Renal cortical epithelial cell (primary cell): Measurements from ENCODE around the gene ATOH8. TPM values are rescaled to one million over a fixed set of nuclear protein-coding genes. Genes with fewer than 3 reads are reported as not detected.

ENCODE experiments used
- DNase-seq: peaks from one replicate; pipeline ENCODE4 v3.0.0-alpha.2; 2011; ENCODE audit warnings: low read depth
- total RNA-seq: library from RNA; depleted of rRNA; stranded (reverse); fragments of >200 nt; gene quantifications from 2 replicates; pipeline ENCODE4 v1.2.3, GENCODE V29; 2014

The ATOH8 gene
- total RNA-seq, 1 donor from 2014 or later, result 12.9 TPM

- no peak for DNase-seq
Measured at GRCh38 chr2:85786865-85787264, 33.1 kb downstream of the ATOH8 start.

GRCh38 chr2:85787282-85787980, 33.6 kb downstream of the ATOH8 start:
- DNase-seq, result no peak

GRCh38 chr2:85787981-85788340, 34.2 kb downstream of the ATOH8 start:
- DNase-seq, result no peak

GRCh38 chr2:85788603-85789002, 34.8 kb downstream of the ATOH8 start:
- no peak for DNase-seq

DNA sequence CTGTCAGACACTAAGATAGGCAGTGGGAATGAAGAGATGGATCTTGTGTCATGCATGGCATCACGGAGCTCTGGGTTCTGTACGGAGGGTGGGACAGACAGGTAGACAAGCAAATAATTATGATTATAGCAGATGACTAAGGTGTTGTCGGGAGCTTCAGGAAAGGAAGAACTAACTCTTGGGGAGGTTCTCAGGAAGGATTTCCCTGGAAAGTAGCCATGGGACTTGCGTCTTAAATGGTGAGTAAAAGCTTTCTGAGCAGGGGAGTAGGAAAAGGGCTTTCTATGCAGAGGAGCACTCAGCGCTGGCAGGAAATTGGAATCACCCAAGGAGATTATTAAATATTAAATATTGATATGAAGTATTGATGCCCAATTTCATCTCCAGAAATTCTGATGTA, 35.5 kb downstream of the ATOH8 start:
- DNase-seq, result no peak

DNA sequence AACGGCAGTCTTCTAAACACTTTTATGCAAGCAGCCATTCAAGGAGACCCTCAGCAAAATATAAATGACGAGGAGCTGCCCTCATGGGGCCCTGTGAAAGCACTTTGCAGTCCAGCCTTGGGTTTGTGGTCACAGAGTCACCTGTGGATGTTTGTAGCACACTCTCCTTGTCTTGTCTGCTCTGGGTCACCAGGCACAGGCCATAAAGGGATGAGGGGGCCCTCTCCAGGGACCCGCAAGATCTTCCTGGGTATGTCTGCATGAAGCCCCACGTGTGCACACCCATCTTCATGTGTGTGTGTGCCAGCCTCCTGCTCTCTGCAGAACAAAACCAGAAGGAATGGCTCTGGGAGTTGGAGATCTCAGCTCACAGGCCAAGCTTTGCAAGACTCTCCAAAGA, 36.2 kb downstream of the ATOH8 start:
- no peak for DNase-seq

- no peak for DNase-seq
Measured at GRCh38 chr2:85790499-85791188, 36.9 kb downstream of the ATOH8 start.

DNA sequence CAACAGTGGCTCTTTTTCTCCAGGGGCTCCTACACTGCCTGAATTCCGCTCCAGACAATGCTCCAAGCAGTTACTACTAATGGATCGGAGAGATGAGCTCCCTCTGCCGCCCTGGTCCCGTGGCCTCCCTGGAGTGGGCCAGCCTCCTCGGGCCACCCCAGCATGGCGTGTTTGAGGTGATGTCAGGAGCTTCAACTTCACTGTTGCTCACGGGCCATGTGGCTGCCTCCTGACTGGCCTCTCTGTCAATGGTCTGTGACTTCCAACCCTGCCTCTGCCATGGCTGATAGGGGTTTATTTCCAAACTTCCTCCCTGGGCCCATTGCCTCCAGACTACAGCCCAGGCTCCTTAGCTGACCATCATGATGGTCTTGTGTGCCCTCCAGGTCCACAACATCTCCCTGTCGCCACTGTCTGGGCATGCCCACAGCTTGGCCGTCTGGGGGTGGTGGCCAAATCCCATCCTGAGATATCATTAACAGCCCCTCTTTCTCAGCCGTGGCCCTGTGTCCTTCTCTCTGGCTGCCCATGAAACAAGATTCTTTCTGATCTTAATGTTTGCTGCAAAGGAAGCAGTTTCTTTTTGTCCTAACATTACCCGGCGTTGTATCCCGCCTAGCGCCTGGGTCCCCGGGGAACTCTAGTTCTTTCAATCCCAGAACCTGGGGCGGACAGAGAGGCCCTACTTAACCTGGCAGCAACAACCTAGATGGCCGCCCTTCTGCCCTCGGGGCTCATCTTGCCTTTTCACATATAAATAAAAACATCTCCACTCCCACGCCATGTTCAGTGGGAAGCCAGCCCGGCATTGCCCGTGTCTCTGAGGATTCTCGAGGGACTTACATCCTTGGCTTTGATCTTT, 38.1 kb downstream of the ATOH8 start:
- no peak for DNase-seq

DNA sequence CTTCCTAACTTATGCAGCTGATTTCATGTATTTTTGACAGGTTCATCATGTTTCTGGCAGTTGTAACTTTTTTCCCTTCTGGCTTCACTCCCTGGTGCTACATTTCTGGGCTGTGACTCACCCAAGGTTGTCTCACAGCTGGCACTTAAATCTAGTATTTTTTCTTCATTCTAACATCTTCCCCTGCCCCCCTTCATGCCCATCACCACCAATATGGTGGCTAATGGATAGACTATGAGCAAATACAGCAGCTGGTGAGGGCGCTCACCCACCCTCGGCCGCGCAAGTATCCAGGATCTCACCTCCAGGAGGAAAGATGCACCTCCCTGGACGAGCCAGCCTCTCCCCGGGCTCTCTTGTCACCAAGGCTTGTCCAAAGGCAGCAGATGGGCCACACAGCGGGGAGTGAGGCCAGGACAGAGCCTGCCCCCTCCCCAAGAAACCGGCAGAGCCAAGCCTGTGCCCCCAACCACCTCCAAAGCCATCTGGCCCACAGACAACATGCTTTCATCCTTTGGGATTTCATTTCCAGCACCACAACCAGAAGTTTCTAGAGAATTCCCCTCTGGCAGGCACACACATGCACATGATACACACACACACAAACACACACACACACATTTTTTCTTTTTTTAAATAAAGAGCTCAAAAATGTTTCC, 39.1 kb downstream of the ATOH8 start:
- DNase-seq, result peak; percentile 69

DNA sequence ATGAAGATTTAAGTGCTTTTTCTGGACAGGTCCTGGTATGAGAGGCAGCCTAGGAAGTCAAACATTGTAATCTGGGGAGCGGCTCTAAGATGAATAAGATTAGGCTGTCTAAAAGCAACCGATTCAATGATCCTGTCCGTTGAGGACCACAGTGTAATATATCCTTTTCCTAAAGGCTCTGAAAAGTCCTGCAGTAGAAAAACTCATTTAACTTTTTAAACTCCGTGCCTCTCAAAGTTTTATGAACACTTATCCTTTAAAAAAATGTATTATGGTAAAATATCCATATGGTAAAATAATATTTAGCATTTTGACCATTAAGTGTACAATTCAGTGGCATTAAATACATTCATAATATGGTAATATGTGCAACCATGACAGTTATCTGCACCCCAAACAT, 39.8 kb downstream of the ATOH8 start:
- no peak for DNase-seq

DNA sequence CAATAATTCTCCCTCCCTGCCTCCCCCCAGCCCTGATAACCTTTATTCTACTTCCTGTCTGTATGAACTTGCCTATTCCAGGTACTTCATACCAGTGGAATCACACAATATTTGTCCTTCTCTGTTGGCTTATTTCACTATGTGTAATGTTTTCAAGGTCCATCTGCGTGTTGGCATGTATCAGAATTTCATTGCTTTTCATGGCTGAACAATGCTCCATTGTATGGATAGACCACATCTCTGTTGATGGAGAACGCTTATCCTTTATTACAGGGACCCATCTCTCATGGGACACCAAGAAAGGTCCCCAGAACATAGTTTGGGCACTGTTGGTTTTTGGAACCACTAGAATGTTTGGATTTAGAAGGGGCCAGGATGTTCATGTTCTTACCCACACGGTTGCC, 40.2 kb downstream of the ATOH8 start:
- DNase-seq, result no peak

- no peak for DNase-seq
Measured at GRCh38 chr2:85794491-85795121, 40.8 kb downstream of the ATOH8 start.

- no peak for DNase-seq
Measured at GRCh38 chr2:85795331-85796045, 41.7 kb downstream of the ATOH8 start.

DNA sequence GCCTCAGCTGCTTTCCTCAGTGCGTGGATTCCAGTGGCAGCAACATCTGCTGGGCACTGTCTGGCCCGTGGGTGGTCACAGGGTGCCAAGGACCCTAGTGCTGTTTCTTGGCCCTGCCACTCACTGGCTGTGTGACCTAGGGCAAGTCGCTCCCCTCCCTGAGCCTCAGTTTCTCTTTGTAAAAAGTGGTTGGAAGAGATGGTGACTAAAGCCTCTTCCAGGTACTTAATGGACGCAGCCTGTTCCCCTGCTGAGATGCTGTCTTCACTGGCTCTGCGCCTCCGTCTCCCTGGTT, 42.2 kb downstream of the ATOH8 start:
- no peak for DNase-seq

DNA sequence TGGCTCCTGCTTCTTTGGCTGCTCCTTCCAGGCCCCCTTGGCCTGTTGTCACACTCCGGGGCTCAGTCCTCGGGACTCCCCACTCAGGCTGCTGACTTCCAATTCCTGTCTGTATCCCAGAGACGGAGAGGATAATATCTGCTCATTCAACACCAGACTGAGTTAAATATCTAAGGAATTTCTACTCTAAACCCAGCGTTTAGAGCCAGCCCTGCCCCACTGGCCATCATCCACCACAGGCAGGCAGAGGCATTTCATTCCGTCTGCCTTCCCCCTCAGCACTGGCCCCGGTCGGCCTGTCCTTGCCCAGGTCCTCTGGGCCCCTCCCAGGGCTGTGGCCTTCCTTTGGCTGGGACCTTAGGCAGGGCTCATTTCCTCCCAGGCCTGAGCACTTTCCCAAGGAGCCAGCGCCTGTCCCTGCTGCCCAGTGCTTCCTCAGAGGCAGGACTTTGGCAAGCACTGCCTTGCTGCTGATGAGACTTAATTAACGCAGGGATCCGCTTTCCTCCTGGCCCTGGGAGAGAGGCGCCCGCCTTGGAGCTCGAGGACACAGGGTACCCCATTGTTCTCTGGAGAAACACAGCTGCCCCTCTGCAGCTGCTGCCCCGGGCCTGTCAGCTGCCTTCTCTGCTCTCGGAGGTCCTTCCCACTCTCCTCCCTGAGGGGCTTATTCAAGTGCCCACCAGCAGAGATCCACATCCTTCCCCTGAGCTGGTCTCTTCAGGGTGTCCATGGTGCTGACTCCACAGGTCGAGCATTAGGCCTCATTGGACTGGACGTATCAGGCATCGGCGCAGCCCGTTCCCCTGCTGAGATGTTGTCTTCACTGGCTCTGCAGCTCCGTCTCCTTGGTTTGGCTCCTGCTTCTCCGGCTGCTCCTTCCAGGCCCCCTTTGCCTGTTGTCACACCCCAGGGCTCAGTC, 42.8 kb downstream of the ATOH8 start:
- DNase-seq, result no peak

DNA sequence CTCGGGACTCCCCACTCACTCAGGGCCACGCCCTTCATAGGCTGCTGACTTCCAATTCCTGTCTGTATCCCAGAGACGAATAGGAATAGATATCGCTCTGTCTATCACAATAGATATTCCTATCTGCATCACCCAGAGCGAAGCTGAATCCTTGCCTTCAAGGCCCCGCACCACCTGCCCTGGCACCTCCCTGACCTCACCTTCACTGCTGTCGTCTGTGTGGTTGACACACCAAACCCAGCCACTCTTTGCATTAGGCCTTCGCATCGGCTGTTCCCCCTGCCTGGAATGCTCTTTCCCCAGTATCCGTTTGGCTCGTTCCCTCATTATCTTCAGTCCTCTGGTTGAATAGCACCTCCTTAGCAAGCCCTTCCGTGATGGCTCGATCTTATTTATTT, 43.5 kb downstream of the ATOH8 start:
- no peak for DNase-seq

DNA sequence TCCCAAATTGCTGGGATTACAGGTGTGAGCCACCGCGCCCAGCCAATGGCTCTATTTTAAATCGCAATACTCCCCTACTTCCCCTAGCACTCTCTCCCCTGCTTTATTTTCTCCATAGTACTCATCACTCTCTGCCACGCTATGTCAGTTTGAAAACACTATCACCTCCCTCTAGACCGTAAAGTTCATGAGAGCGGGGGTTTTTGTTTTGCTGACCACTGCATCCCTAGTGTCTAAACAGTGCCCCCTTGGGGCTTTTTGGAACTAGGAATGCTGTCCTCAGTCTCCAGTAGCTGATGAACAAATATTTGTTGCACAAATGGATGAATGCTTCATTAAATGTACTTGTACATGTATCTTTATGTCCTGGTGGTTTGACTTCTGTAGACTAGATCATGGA, 44.1 kb downstream of the ATOH8 start:
- peak; percentile 26 for DNase-seq

DNA sequence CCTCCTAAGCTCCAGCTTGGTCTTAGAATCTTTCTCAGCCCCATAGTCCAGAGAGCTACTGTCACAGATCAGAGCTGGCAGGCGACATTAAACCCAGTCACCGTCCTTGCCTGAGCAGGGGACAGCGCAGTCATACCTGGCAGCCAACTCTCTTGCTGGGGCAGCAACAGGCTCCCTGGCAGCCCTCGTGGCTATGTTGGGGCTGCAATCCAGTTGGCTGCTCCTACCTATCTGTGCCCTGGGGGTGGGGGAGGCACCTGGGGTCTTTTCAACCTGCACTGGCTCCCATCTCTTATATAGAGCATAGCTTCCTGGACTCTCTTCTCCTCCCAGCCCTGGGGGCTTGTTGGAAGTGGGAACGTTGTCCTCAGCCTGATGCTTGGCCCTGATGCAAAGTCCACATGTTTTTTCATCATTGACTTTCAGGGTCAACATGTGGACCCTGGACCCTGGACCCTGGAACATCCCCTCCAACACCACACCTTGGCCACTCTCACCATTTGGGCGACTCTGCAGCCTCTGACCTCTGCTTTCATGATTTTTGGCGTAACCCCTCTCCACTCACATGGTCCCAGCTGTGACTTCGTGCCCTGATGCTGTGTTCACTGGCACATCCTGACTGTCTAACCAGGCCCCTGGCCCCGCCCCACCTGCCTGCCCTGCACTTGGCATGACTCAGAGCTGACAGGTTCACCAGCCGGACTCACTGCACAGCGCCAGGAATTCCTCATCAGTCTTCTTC, 45.6 kb downstream of the ATOH8 start:
- peak; percentile 68 for DNase-seq

GRCh38 chr2:85800586-85800985, 46.8 kb downstream of the ATOH8 start:
- no peak for DNase-seq

- DNase-seq, result no peak
Measured at GRCh38 chr2:85801871-85802270, 48.1 kb downstream of the ATOH8 start.
